ENCODE results near the gene BORCS6. TPM values are rescaled to one million over a fixed set of nuclear protein-coding genes. Genes with fewer than 3 reads are reported as not detected.

BORCS6 gene
- total RNA-seq, 4 donors from 2014 or later = 8.8 to 16.5 (median 13.4) TPM

DNA sequence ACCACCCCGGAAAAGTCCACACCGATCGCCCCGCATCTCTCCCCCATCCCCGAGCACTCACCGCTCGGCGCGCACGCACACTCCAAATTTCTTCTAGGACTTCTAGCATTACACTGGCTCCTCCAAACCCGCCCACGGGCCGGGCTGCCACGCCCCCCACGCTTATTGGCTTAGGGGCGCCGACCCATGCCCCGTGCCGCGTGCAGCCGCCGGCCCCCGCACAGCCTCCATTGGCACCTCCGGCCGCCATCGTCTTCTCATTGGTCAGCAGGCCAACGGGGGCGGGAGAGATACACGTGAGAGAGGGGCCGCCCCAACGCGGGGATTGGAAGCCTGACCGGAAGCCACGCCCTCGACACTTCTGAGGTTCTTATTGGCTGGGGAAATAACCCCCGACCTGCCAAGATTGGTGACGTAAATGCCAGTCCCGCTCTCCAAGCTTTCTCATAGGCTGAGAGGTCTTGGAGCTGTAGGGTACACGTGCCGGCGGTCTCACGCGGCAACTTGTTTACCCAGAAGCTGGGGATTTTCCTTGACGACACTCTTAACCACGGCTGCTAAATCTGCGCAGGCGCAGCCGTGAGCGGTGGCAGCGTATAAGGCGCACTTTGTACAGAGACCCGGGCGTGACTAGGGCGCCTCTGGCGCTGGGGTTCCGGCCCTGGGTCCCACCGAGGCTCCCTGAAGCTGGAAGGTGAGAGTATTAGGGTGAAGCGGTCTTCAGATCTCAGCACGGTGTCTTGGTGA, 33.6 kb downstream of the BORCS6 start:
- DNase-seq = peak; percentile 100
- Histone ChIP-seq H3K27ac (peak overlapping the region; percentile 99 to 100 (median 100)), H3K36me3 (peaks cover 5 to 33% (median 7%) of the 10 kb centered on the region in 3 donors), H3K4me3 (peak overlapping the region; percentile 66 to 94 (median 82)), H3K27me3 (no peaks in the 10 kb centered on the region), H3K9me3 (no peaks in the 10 kb centered on the region), H3K4me1 (peaks cover 29 to 82% (median 42%) of the 10 kb centered on the region in 3 donors)
- WGBS, 2 donors = 0% methylated on average over 15 to 24 of the region's 59 CpGs
- intact Hi-C loops (cut with DNase I) = no loop called here
- TF ChIP-seq POLR2A (IDR thresholded peaks at IDR 0.05) = peak in 3 of 4 donors; percentile 97 to 100 (median 100)
- TF ChIP-seq, protein P1, sequence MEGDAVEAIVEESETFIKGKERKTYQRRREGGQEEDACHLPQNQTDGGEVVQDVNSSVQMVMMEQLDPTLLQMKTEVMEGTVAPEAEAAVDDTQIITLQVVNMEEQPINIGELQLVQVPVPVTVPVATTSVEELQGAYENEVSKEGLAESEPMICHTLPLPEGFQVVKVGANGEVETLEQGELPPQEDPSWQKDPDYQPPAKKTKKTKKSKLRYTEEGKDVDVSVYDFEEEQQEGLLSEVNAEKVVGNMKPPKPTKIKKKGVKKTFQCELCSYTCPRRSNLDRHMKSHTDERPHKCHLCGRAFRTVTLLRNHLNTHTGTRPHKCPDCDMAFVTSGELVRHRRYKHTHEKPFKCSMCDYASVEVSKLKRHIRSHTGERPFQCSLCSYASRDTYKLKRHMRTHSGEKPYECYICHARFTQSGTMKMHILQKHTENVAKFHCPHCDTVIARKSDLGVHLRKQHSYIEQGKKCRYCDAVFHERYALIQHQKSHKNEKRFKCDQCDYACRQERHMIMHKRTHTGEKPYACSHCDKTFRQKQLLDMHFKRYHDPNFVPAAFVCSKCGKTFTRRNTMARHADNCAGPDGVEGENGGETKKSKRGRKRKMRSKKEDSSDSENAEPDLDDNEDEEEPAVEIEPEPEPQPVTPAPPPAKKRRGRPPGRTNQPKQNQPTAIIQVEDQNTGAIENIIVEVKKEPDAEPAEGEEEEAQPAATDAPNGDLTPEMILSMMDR (IDR thresholded peaks at IDR 0.05) = peak in 4 of 6 experiments; percentile 15 to 21 (median 16)

DNA sequence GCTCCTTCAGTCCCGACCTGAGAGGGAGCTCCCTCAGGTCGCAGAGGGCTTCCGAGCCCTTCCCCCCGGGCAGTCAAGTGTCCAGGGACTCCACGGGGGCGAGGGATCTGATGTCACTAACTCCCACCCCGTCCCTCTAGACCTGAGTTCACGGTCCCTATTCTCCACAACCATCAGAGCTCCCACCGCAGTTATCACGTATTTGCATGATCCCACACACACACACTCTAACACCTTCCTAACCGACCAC, 34.1 kb downstream of the BORCS6 start:
- TF ChIP-seq, protein P1 (IDR thresholded peaks at IDR 0.05) = no peak
- TF ChIP-seq POLR2A (IDR thresholded peaks at IDR 0.05) = peak in 1 of 4 donors; percentile 58
- intact Hi-C loops (cut with DNase I) = no loop called here
- DNase-seq = no peak
- peak overlapping the region; percentile 99 to 100 (median 100) for H3K27ac ChIP-seq
- no peaks in the 10 kb centered on the region for H3K27me3 ChIP-seq
- peaks cover 24 to 82% (median 42%) of the 10 kb centered on the region in 3 donors for H3K4me1 ChIP-seq
- peaks cover 4 to 29% (median 5%) of the 10 kb centered on the region in 3 donors for H3K36me3 ChIP-seq
- no peaks in the 10 kb centered on the region for H3K9me3 ChIP-seq
- 0 to 1% methylated on average over 7 to 11 of the region's 11 CpGs for WGBS, 2 donors
- H3K4me3 ChIP-seq = peak overlapping the region; percentile 66 to 94 (median 82)

DNA sequence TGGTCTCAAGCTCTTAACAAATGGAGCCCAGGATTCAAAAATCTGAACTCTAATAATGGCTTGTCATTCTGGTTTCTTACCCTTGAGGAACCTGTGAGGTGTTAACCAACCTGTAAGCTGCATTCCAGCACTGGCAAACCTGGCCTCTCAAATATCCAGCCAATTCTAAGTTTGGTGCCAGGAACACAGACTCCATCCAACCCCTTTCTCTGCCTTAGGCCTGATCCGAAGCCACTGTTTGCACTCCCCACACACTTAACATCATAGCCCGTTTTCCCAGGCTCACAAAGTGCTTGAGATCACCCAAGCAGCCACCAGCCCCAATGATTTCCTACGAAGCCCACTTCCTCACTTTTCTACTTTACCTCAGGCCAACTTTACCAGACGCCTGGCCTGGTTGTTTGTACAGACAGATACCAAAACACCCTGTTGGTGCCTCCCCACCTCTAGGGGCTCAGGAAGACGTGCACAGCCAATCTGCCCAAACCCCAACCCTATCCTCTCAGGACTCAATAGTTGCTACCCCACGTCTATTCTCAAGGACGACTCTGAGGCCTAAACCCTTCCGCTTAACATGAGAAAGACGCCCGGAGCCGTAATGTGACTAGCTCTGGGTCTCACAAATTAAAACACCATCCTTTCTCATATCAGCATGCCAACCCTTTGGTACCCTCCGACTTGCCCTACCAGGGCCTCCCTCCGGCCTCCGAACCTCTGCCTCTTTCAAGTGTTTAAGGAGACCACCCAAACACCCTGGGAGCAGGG, 34.6 kb downstream of the BORCS6 start:
- 18 to 29% methylated on average over 9 to 13 of the region's 14 CpGs for WGBS, 2 donors
- peak overlapping the region; percentile 99 to 100 (median 100) for H3K27ac ChIP-seq
- peaks cover 21 to 82% (median 42%) of the 10 kb centered on the region in 3 donors for H3K4me1 ChIP-seq
- no peak for DNase-seq
- H3K9me3 ChIP-seq = no peaks in the 10 kb centered on the region
- TF ChIP-seq, protein P1 (IDR thresholded peaks at IDR 0.05) = no peak
- TF ChIP-seq POLR2A (IDR thresholded peaks at IDR 0.05) = peak in 2 of 4 donors; percentile 22 to 41
- H3K36me3 ChIP-seq = peaks cover 2 to 29% (median 10%) of the 10 kb centered on the region in 3 donors
- intact Hi-C loops (cut with DNase I) = no loop called here
- H3K27me3 ChIP-seq = no peaks in the 10 kb centered on the region
- H3K4me3 ChIP-seq = peak overlapping the region; percentile 66 to 94 (median 82)

DNA sequence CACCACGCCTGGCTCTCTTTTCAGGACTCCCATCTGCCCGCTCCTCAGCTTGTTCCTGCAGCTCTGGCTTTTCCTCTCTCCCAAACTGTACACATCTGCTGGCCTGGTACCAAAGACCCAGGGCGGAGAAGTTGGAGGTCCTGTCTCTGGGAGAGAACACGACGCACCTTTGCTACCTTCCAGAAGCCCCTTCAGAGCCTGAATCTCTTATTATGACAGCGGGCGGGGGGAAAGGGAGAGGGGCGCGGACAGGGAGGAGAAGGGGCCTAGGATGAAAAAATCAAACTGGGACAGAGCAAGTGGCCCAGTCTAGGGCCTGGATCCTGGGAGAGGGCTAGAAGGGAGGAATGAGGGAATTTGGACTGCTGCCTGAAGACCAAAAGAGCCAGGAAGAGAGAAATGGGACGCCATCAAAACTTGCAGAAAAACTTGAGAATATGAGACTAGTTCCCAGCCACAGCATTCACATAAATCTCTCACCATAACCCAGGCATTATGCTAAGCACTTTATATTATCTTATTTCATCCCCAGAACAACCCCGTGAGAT, 35.3 kb downstream of the BORCS6 start:
- no peak for DNase-seq
- no peaks in the 10 kb centered on the region for H3K9me3 ChIP-seq
- 27 to 30% methylated on average over 3 to 4 of the region's 11 CpGs for WGBS, 2 donors
- H3K27me3 ChIP-seq = no peaks in the 10 kb centered on the region
- H3K36me3 ChIP-seq = peaks cover 9 to 29% (median 17%) of the 10 kb centered on the region in 3 donors
- intact Hi-C loops (cut with DNase I) = no loop called here
- peaks cover 27 to 82% (median 48%) of the 10 kb centered on the region in 3 donors for H3K4me1 ChIP-seq
- H3K27ac ChIP-seq = peak overlapping the region; percentile 99 to 100 (median 100)
- H3K4me3 ChIP-seq = peak overlapping the region; percentile 66 to 94 (median 82)
- TF ChIP-seq, protein P1 (IDR thresholded peaks at IDR 0.05) = no peak
- TF ChIP-seq POLR2A (IDR thresholded peaks at IDR 0.05) = no peak

All from esophagus squamous epithelium (tissue), 5 donors.